ENCODE results near the gene COL3A1.

COL3A1 gene

GRCh38 chr2:189056200-189057106 is 82.3 kb downstream of the COL3A1 start:
- in situ Hi-C loops (cut with HindIII; ENCODE audit: low pct_ligation_motif_present, low pct_unique_long_range_greater_than_20kb, low sequenced_read_pairs), result no loop called here
- DNase-seq, result no peak

- in situ Hi-C loops (cut with HindIII; ENCODE audit: low pct_ligation_motif_present, low pct_unique_long_range_greater_than_20kb, low sequenced_read_pairs), result no loop called here
- DNase-seq, result no peak
These were observed 83.1 kb downstream of the COL3A1 start for GRCh38 chr2:189057316-189057715.

GRCh38 chr2:189060096-189060642 is 86.0 kb downstream of the COL3A1 start:
- in situ Hi-C loops (cut with HindIII; ENCODE audit: low pct_ligation_motif_present, low pct_unique_long_range_greater_than_20kb, low sequenced_read_pairs), result no loop called here
- DNase-seq, result no peak
